Esophagus (tissue), 2 donors: ENCODE data around the gene TMPRSS2. TPM values are rescaled to one million over a fixed set of nuclear protein-coding genes. Genes with fewer than 3 reads are reported as not detected.
A peak's percentile ranks its signal among the peaks of the same experiment; 100 is the strongest.

Experiments
- H3K27ac ChIP-seq, 2 donors: one replicate each; pipeline ENCODE4 v1.5.1; 2013; ENCODE audit warnings: low read depth in 2 of 2, mild to moderate bottlenecking in 2 of 2, inconsistent platforms in 1 of 2, low read length in 1 of 2, moderate library complexity in 1 of 2
- H3K27me3 ChIP-seq, 2 donors: one replicate each; pipeline ENCODE4 v1.6.1; 2013; ENCODE audit warnings: low read length in 2 of 2, control low read depth in 1 of 2, mild to moderate bottlenecking in 1 of 2; ENCODE audit not compliant: insufficient read depth in 2 of 2, control insufficient read depth in 1 of 2
- H3K36me3 ChIP-seq, 2 donors: one replicate each; pipeline ENCODE4 v1.6.1; 2013; ENCODE audit warnings: low read length in 1 of 2; ENCODE audit not compliant: control insufficient read depth in 2 of 2, insufficient read depth in 2 of 2
- H3K4me1 ChIP-seq, 2 donors: one replicate each; pipeline ENCODE4 v1.6.1; 2013; ENCODE audit warnings: low read length in 1 of 2; ENCODE audit not compliant: control insufficient read depth in 2 of 2, insufficient read depth in 2 of 2
- H3K4me3 ChIP-seq, 2 donors: one replicate each; pipeline ENCODE4 v1.5.1; 2013; ENCODE audit warnings: low read length in 2 of 2, mild to moderate bottlenecking in 2 of 2, low read depth in 1 of 2, moderate library complexity in 1 of 2
- H3K9me3 ChIP-seq, 2 donors: one replicate each; pipeline ENCODE4 v1.6.1; 2013; ENCODE audit warnings: mild to moderate bottlenecking in 2 of 2, low read depth in 1 of 2, low read length in 1 of 2, moderate library complexity in 1 of 2; ENCODE audit not compliant: control insufficient read depth in 2 of 2, insufficient read depth in 1 of 2
- WGBS, 2 donors: extraction: QIAGEN DNeasy Blood & Tissue Kit; methylation state at CpG; one replicate each; pipeline ENCODE4 v1.1.7; 2013; 5-methylcytosine and 5-hydroxymethylcytosine counted together
- polyA plus RNA-seq, 2 donors: library from polyadenylated mRNA; stranded (reverse); fragments of 200-250 nt; gene quantifications; one replicate each; pipeline ENCODE4 v1.2.3, GENCODE V29; 2013
- donor health status: healthy with polysubstance abuse.
- donor health status: Bipolar disorder and iron deficiency.

Gene TMPRSS2
- polyA plus RNA-seq, 2 donors = 29.5 to 66.6 TPM

DNA sequence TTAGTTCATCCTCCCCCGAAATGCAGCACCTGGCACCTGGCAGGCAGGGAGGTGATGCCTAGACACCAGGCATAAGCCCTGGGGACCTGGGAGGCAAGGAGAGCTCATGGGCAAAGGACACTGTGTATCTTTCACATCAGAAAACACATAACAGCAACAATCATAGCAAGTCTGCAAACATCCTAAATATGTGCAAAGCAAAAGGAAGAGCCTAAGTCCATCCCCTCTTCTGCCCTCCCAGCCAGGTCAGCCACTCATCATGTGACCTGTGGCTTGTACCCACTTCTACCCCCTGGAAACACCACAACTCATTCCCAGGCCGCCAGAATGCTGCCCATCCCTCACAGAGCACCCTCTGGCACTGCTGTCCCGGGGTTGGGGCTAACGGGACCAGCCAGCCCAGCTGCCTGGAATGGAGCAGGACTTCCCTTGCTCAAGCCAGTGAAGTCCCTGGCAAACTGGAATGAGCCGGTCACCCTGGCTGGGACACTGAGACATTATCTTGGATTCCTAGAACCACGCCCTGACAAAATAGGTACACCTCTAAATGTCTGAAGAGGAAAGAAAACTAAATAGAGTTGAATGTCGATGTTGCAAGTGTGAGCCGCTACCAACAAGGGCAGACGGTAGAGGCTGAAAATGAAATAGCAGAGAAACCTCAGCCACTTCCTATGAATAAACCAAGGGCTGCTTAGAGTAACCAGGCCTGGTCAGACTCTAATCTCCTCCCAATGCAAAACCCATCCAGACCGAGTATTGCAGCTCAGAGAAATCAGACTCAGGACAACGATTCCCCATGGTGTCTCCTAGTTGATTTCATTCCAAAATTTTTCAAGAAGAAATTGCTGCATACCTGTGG, 29.4 kb downstream of the TMPRSS2 start:
- peaks cover 0 to 5% of the 10 kb centered on the region in 2 donors for H3K36me3 ChIP-seq
- H3K27me3 ChIP-seq = no peaks in the 10 kb centered on the region
- no peak overlapping the region for H3K4me3 ChIP-seq
- H3K4me1 ChIP-seq = no peaks in the 10 kb centered on the region
- no peak overlapping the region for H3K27ac ChIP-seq
- peaks cover 0 to 2% of the 10 kb centered on the region in 2 donors for H3K9me3 ChIP-seq
- WGBS, 2 donors = 62 to 75% methylated on average over 11 of the region's 11 CpGs

DNA sequence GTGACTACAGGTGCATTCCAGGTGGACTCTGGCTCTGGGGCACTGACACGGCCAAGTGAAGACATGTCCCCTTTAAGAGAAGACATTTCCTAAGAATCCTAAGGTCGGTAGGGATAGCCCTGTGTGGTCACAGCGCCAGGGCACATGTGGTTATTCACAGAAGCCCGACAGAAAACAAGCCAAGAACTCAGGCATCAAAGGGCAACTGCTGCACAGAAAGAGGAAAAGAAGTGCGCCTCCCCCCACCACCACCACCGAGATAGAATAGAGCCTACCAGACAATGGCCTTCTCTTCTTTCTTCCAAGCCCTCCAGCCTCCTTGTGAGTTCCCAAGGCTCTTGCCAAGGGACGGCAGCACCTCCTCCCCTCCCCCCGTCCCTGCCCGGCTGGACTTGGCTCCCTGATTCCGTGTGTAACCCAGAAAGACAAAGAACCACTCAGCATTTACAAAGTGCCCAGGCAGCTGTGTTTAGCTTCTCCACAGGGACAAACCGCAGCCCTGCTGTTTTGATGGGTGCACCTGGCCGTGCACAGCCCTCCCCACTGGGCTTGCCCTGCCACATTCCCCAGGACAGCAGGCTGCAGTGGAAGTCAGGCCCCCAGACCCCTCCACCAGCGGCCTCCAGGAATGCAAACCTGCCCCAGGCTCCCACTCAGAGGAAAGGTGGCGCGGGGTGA, 30.2 kb downstream of the TMPRSS2 start:
- Histone ChIP-seq H3K27ac (no peak overlapping the region), H3K27me3 (no peaks in the 10 kb centered on the region), H3K36me3 (peaks cover 0 to 7% of the 10 kb centered on the region in 2 donors), H3K4me3 (no peak overlapping the region), H3K4me1 (no peaks in the 10 kb centered on the region), H3K9me3 (peaks cover 0 to 2% of the 10 kb centered on the region in 2 donors)
- 27 to 33% methylated on average over 15 of the region's 15 CpGs for WGBS, 2 donors

DNA sequence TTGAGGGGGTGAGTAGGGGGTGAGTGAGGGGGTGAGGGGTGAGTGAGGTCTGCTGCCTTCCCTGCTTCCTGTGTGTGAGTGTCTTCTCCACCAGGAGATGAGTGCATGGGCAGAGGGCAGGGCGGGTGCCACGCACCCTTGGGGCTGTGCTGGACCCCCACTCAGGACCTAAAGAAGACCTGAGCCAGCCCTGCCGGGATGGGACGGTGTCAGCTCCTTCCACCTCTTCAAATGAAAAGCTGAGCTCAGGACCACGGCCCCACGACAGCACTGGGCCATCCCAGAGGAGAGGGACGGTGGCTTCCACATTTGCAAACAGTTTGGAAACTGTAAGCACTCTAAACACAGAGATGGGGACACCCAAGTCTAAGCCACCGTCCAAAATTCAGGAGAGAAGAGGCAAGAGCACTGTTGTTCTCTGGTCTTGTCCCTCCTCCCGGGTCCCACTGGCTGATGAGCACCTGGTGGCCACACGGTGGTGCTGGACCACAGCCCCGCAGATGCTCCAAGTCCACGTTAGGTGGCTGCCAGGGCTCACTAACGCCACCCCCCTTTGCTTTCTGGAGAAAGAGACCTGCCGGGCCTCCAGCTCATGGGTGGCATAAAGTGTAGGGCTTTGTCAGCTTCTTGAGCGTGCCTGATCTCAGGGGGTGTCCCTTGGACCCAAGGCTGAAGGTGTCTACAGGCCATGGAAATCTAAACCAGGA, 32.1 kb downstream of the TMPRSS2 start:
- WGBS, 2 donors = 78 to 83% methylated on average over 14 to 15 of the region's 15 CpGs
- H3K4me1 ChIP-seq = no peaks in the 10 kb centered on the region
- no peaks in the 10 kb centered on the region for H3K27me3 ChIP-seq
- peaks cover 0 to 13% of the 10 kb centered on the region in 2 donors for H3K36me3 ChIP-seq
- peaks cover 0 to 2% of the 10 kb centered on the region in 2 donors for H3K9me3 ChIP-seq
- H3K27ac ChIP-seq = no peak overlapping the region
- no peak overlapping the region for H3K4me3 ChIP-seq

DNA sequence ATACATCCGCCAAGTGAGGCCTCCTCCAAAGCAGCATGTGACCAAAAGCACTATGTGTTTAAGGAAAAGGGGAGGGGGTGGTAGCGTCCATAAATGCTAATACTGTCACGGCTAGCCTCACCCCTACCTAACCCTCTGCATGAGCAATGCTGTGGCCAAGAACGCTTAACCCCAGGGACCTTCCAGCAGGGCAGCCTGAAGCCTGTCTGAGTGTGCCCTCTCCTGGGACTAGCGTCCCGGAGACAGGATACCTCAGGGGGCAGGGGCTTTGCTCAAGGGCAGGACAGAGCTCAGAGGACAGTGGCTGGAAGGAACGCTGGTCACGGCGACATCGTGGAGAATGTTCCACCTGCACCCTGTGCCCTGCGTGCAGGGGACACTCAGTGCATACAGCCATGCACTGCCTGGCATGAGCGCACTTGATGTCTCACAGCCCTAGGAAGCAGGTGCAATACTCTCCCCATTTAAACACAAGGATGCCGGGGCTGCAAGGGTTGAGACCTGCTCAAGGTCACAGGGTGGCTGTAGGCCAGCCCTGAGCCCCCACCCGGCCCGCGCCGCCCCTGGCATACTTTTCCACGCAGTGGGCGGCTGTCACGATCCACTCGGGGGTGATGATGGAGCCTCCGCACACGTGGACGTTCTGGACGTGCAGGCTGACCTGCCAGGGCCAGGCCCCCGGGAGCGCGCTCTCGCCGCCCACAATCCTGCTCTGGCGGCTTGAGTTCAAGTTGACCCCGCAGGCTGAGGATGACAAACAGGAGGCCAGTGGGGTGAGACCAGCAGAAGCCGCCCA, 35.0 kb downstream of the TMPRSS2 start:
- no peaks in the 10 kb centered on the region for H3K27me3 ChIP-seq
- H3K36me3 ChIP-seq = peaks cover 0 to 14% of the 10 kb centered on the region in 2 donors
- no peak overlapping the region for H3K4me3 ChIP-seq
- no peaks in the 10 kb centered on the region for H3K4me1 ChIP-seq
- WGBS, 2 donors = 86% methylated on average over 33 of the region's 33 CpGs
- peaks cover 0 to 2% of the 10 kb centered on the region in 2 donors for H3K9me3 ChIP-seq
- H3K27ac ChIP-seq = no peak overlapping the region

DNA sequence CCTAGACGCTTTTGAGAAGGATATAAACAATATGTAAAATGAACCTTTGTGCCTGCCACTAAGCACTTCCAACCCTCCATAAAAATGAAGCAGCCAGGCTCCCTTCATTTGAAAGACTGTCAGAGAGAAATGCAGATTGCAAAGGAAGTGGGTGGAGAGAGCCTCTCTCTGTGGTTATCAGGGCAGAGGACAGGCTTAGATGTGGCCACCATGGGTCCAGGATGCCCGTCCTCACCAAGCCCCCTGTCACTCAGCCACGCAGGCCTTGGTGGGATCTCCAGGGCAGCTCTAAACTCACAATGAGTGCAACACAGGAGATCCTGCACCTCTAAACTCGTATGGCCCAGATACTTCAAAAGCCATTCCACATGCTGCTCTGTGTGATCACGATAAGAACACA, 37.9 kb downstream of the TMPRSS2 start:
- Histone ChIP-seq H3K9me3 (no peaks in the 10 kb centered on the region), H3K4me1 (peaks cover 0 to 10% of the 10 kb centered on the region in 2 donors), H3K36me3 (peaks cover 0 to 15% of the 10 kb centered on the region in 2 donors), H3K27ac (no peak overlapping the region), H3K27me3 (no peaks in the 10 kb centered on the region), H3K4me3 (no peak overlapping the region)
- 50 to 54% methylated on average over 5 of the region's 5 CpGs for WGBS, 2 donors

DNA sequence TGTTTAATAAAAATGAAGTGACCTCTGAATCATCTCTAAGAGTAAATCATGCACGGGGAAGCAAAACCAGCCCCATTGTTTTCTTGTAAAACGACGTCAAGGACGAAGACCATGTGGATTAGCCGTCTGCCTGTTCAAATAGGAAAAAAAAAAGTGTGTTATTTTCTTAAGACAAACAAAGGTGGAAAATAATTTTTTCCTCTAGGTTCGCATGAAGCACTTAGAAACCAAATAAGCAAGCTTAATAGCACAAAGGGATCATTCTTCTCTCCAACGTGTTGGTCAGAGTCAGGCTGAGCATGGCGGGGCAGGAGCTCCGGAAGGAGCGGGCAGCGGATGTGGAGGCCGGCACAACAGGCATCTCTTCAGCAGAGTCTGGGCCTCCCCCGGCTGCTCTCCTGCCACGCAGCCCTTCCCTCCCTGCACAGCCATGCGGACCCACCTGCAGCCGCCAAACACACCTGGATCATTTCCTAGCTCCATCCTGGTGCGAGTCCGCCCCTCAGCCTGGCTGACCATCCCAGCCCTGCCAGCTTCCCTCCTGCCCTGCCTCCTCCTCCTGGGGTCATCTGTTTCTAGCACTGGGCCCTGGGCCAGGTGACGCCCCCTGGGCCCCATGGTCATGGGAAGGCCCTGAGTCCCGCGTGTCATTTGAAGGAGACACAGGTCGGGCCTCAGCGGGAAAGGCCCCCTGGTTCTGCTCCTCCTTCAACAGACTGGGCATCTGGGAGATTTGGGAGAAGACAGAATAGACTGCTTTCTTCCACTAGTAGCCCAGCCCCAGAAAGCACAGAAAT, 41.7 kb downstream of the TMPRSS2 start:
- peaks cover 0 to 10% of the 10 kb centered on the region in 2 donors for H3K4me1 ChIP-seq
- peak overlapping the region; percentile 15 to 22 for H3K27ac ChIP-seq
- H3K36me3 ChIP-seq = peaks cover 0 to 7% of the 10 kb centered on the region in 2 donors
- WGBS, 2 donors = 75% methylated on average over 23 of the region's 23 CpGs
- H3K4me3 ChIP-seq = no peak overlapping the region
- no peaks in the 10 kb centered on the region for H3K9me3 ChIP-seq
- no peaks in the 10 kb centered on the region for H3K27me3 ChIP-seq

DNA sequence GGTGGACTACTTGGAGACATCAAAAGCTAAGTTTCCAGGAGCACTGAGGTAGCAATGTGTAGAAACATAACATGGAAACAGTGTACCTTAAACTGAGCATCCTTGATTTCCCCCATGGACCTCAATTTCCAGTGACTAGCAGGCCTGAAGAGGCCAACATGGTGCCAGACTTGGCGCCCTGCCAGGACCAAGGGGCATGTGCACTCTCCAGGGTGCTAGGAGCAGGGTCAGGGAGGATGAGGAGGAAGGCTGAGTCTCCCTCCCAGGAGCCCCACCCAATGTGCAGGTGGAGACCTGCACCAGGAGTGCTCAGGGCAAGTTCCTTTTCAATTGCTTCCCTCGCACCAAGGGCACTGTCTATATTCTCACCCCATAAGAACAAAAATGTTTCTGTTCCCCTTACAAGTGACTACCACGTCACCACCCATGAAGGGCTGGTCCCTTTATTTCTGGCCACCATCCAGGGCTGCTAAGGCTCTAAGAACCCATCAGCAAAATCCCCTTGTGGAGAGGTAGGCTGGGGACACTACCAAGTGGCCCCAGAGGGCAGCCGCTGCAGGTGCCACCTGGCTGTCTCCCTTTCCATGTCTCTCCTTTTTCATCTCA, 42.7 kb downstream of the TMPRSS2 start:
- H3K4me3 ChIP-seq = no peak overlapping the region
- H3K27ac ChIP-seq = no peak overlapping the region
- H3K27me3 ChIP-seq = no peaks in the 10 kb centered on the region
- H3K36me3 ChIP-seq = peaks cover 0 to 7% of the 10 kb centered on the region in 2 donors
- H3K9me3 ChIP-seq = no peaks in the 10 kb centered on the region
- peaks cover 0 to 10% of the 10 kb centered on the region in 2 donors for H3K4me1 ChIP-seq
- whole genome bisulfite sequencing, 2 donors = 73 to 80% methylated on average over 4 of the region's 4 CpGs
